Fibroblast of lung (primary cell): Measurements from ENCODE around the gene ABCC8.

Source experiments
- EZH2 ChIP-seq: IDR thresholded peaks from 2 replicates; pipeline ENCODE4 v1.5.1; 2012; ENCODE audit warnings: low read length, control low read depth, mild to moderate bottlenecking; ENCODE audit errors: missing control alignments
- TF ChIP-seq, protein P1 (sequence below), 2 donors: IDR thresholded peaks in 1 of 2; conservative IDR thresholded peaks in 1 of 2; 1 replicate in 1 of 2; 2 replicates in 1 of 2; pipeline ENCODE4 v1.5.1; 2011 to 2012; ENCODE audit warnings: low read length in 2 of 2, control low read depth in 1 of 2, inconsistent platforms in 1 of 2, low read depth in 1 of 2, mild to moderate bottlenecking in 1 of 2

DNA sequence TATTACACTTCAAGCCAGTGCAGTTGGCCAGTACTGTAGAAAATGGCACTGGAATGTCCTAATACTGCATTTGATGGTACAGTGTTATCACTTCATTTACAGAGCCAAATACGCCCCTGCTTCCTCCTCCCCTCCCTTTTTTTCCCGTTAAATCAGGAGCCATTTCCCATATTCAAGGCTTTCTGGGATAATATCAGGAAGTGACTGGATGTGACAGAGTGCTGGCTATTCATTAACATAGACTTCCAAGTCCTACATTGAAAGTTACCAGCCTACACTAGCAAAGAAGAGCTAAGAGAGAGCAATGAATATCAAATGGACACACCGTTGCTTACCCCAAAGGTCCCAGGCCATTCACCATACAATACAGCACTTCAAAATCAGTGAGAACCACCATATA lies 32.1 kb upstream of the ABCC8 start:
- TF ChIP-seq, protein P1, sequence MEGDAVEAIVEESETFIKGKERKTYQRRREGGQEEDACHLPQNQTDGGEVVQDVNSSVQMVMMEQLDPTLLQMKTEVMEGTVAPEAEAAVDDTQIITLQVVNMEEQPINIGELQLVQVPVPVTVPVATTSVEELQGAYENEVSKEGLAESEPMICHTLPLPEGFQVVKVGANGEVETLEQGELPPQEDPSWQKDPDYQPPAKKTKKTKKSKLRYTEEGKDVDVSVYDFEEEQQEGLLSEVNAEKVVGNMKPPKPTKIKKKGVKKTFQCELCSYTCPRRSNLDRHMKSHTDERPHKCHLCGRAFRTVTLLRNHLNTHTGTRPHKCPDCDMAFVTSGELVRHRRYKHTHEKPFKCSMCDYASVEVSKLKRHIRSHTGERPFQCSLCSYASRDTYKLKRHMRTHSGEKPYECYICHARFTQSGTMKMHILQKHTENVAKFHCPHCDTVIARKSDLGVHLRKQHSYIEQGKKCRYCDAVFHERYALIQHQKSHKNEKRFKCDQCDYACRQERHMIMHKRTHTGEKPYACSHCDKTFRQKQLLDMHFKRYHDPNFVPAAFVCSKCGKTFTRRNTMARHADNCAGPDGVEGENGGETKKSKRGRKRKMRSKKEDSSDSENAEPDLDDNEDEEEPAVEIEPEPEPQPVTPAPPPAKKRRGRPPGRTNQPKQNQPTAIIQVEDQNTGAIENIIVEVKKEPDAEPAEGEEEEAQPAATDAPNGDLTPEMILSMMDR (conservative IDR thresholded peaks at IDR 0.05 in 1 of 2, IDR thresholded peaks at IDR 0.05 in 1 of 2; ENCODE audit: low read depth in 1 of 2, low read length in 2 of 2) = no peak
- TF ChIP-seq EZH2 = no peak
